ENCODE results near the gene HSD17B4.
"Not testable (repeated sequence)": the region's sequence is repeated elsewhere in the genome, so short reads cannot be mapped to it uniquely, and the experiment has no call there.

The HSD17B4 gene

GRCh38 chr5:119483155-119483554 is 30.9 kb downstream of the HSD17B4 start:
- DNase-seq = no peak

- DNase-seq = no peak
These were observed 32.6 kb downstream of the HSD17B4 start for GRCh38 chr5:119484884-119485283.

DNA sequence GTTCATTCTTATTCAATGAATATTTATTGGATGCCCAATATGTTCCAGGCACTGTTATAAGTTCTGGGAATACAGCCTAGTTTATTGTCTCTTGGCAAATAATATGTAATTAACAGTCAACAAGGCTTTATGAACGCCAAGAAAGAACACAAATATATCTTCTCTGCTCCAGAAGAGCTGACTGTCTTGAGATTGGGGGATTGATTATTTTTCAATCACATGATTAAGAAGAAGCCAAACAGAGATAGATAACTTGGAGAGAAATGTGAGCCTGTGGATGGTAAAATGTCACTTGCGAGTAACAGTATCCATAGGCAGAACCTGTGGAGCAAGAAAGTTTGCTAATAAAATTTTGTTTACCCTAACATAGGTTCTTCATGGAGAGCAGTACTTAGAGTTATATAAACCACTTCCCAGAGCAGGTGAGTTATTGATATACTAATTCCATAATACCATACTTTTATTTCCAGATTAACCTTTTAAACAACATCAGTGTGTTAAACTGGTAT is 49.4 kb downstream of the HSD17B4 start:
- DNase-seq = no peak

DNA sequence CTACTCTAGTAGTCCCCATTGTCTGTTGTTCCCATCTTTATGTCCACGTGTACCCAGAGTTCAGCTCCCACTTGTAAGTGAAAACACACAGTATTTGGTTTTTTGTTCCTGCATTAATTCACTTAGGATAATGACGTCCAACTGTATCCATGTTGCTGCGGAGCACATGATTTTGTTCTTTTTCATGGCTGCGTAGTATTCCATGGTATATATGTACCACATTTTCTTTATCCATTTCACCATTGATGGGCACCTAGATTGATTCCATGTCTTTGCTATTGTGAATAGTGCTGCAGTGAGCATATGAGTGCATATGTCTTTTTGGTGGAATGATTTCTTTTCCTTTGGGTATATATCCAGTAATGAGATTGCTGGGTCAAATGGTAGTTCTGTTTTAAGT is 51.6 kb downstream of the HSD17B4 start:
- DNase-seq = not testable (repeated sequence)

DNA sequence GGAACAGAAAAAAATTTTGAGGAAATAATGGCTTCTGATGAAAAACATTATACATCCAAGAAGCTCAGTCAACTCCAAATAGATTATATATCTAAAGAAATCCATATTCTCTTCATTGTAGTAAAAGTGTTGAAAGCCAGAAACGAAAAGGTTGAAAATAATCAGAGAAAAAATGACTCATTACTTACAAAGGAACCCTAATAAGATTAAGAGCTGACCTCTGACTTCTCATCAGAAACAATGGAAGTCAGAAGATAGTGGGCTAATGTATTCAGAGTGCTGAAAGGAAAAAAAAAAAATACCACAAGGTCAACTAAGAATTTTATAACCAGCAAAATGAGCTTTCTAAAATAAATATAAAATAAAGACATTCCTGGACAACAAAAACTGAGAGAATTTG is 60.0 kb downstream of the HSD17B4 start:
- no peak for DNase-seq

GRCh38 chr5:119515192-119515591 is 62.9 kb downstream of the HSD17B4 start:
- DNase-seq = no peak

GRCh38 chr5:119517115-119517514 is 64.8 kb downstream of the HSD17B4 start:
- DNase-seq = not testable (repeated sequence)

DNA sequence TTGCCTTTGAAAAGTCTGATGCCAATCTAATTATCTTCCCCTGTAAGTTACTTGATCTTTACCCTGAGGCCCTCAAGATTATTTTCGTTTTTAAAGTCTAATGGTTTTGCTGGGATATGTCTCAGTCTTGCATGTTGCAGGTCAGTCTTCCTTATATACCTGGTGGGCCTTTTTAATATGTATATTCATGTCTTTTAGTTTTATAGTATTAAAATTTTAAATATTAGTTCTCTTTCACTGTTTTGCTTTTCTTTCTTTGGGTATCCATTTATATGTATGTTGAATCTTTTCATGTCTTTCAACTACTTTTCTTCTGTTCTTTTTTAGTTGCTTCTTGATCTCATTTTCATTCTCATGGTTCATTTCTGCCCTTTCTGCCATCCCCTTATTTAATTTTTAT is 68.9 kb downstream of the HSD17B4 start:
- no peak for DNase-seq

DNA sequence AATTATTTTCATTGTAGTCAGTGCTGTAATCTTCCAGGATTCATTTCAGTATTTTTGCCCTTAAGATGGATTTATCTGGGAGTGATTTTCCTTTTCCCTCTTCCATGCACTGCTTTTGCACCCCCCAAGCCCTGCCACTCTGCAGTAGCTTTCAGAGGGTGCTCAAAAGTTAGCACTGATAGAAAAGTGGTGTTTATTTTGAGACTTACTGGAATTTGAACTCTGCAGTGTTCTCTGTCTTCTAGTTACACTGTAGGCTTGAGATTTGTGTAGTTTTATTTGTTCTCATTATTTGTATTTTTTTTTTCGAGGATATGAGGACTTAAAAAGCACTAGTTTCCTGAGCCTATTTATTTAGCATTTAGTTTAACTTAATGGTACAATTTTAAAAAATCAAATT is 70.5 kb downstream of the HSD17B4 start:
- no peak for DNase-seq

GRCh38 chr5:119524485-119524884 is 72.2 kb downstream of the HSD17B4 start:
- DNase-seq = no peak

DNA sequence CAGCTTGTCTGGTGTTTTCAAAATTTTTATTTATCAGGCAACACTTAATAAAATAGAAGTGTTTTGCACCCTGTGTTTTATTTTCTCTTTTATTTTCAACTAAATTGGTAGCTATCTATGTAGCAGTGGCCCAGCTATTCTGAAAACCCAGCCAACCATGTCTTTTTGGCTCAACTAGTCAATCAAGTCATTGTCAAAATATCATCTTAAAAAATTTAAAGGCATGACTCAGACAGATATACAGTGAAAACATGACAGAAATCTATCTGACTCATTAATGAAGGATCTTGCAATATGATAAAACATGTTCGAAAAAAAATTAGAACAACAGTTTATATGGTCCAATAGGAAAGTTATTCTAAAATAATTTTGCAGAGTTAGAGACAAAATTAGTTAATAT is 75.1 kb downstream of the HSD17B4 start:
- no peak for DNase-seq

- no peak for DNase-seq
These were observed 77.5 kb downstream of the HSD17B4 start for GRCh38 chr5:119529811-119530210.

GRCh38 chr5:119532637-119533036 is 80.3 kb downstream of the HSD17B4 start:
- DNase-seq = no peak

- no peak for DNase-seq
These were observed 85.4 kb downstream of the HSD17B4 start for GRCh38 chr5:119537704-119538103.

DNA sequence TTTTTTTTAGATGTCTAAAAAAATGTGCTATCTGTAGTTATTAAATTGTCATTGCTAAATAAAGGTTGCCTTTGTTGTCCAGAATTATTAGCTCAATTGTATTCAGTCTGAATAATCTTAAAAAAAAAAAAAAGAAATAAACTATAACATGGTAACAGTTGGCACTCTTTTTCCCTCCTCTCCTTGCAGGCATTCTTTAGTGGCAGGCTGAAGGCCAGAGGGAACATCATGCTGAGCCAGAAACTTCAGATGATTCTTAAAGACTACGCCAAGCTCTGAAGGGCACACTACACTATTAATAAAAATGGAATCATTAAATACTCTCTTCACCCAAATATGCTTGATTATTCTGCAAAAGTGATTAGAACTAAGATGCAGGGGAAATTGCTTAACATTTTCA is 89.4 kb downstream of the HSD17B4 start:
- DNase-seq = no peak

DNA sequence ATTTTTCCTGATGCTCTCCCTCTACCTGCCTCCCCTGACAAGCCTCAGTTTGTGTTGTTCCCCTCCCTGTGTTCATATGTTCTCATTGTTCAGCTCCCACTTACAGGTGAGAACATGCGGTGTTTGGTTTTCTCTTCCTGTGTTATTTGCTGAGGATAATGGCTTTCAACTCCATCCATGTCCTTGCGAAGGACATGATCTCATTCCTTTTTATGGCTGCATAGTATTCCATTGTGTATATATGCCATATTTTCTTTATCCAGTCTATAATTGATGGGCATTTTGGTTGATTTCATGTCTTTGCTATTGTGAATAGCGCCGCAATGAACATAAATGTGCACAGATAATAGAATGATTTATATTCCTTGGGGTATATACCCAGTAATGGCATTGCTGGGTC is 99.5 kb downstream of the HSD17B4 start:
- no peak for DNase-seq

- DNase-seq = no peak
These were observed 102.3 kb downstream of the HSD17B4 start for GRCh38 chr5:119554597-119554996.

DNA sequence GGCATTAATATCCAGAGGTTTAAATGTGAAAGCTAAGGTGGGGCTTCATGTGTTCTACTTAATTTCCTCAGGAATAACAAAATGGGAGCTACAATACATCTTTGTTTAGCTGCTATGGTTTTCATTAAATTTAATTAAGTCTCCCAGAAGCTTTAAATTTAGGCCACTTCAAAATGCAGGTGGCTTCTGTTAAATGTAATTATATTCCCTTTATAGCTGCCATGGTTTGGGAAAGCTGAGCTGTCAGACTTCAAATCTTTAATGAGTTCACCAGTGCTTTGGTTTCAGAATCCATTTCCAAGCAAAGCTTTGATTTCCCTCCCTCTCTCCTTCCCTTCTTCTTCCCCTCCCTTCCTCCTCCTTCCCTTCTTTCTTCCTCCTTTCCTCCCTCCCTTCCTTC is 118.6 kb downstream of the HSD17B4 start:
- no peak for DNase-seq

DNA sequence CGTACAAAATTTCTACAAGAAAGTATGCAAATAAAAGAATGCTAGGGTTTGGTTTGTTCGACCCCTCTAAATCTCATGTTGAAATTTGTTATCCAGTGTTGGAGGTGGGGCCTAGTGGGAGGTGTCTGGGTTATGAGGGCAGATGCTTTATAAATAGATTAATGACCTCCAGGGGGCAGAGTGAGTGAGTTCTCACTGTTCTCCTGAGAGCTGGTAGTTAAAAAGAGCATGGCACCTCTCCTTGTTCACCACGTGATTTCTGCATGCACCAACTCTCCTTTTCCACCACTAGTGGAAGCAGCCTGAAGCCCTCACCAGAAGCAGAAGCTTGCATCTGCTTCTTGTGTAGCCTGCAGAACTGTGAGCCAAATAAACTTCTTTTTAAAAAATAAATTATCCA is 126.6 kb downstream of the HSD17B4 start:
- no peak for DNase-seq

GRCh38 chr5:119582987-119583386 is 130.7 kb downstream of the HSD17B4 start:
- no peak for DNase-seq

DNA sequence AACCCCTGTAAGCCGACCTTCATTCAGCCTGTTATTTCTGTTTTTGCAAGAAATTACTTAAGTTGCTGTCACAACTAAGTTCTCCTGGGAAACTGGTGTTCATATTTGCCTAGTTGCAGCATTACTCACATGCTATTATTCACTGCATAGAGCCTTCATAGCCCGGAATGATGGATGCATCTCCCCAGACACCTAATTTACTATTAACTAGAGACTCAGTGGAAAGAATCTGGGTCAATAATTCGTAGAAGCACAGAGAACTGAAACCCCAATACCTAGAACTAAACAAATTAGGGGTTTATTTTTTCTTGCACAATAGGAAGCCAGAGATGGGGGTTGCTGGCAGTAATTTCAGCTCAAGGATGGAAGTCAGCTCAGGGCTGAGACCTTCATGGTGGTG is 131.4 kb downstream of the HSD17B4 start:
- DNase-seq = no peak

Measured in DMS79 (cell line).